A673 (cell line): Measurements from ENCODE around the gene FAM241A. TPM values are rescaled to one million over a fixed set of nuclear protein-coding genes. Genes with fewer than 3 reads are reported as not detected.

Source experiments
- BruUV-seq: library from RNA; stranded (reverse); fragments of 400-500 nt; replicated peaks from 2 replicates; lab custom pipeline; 2021; lab: Mats Ljungman, UMichigan
- CTCF ChIA-PET: fragments of 300-600 bp; sonication (Branson Sonifier 250); formaldehyde crosslinking; loops from one replicate; lab custom pipeline; 2022; ENCODE audit warnings: antibody characterized with exemption; lab: Charles Lee
- POLR2A ChIA-PET: fragments of 300-600 bp; sonication (Branson Sonifier 250); formaldehyde crosslinking; loops from one replicate; lab custom pipeline; 2022; ENCODE audit warnings: antibody characterized with exemption; ENCODE audit not compliant: low non-redundant PET; lab: Charles Lee
- DNase-seq: peaks from one replicate; pipeline ENCODE4 v3.0.0-alpha.2; 2015; ENCODE audit warnings: low spot score
- H3K27ac ChIP-seq: fragments of 200-600 bp; sonication (generic); 2 replicates; pipeline ENCODE4 v1.5.1; 2016; ENCODE audit warnings: mixed run types, low read depth, mild to moderate bottlenecking, mixed read lengths, antibody characterized with exemption, low read length; ENCODE audit not compliant: poor library complexity, severe bottlenecking
- H3K27me3 ChIP-seq: fragments of 200-600 bp; sonication (generic); replicated peaks from 2 replicates; pipeline ENCODE4 v1.6.1; 2017; ENCODE audit warnings: mixed run types, low read depth, mild to moderate bottlenecking, mixed read lengths, antibody characterized with exemption, low read length; ENCODE audit not compliant: insufficient read depth, poor library complexity
- H3K36me3 ChIP-seq: fragments of 200-600 bp; sonication (generic); 2 replicates; pipeline ENCODE4 v1.6.1; 2016; ENCODE audit warnings: mixed run types, mild to moderate bottlenecking, mixed read lengths, antibody characterized with exemption, low read length; ENCODE audit not compliant: insufficient read depth, poor library complexity, severe bottlenecking
- H3K4me1 ChIP-seq: fragments of 200-600 bp; sonication (generic); 2 replicates; pipeline ENCODE4 v1.6.1; 2017; ENCODE audit warnings: mixed run types, mild to moderate bottlenecking, mixed read lengths, antibody characterized with exemption, low read length; ENCODE audit not compliant: insufficient read depth, poor library complexity, severe bottlenecking
- H3K4me3 ChIP-seq: fragments of 200-600 bp; sonication (generic); 2 replicates; pipeline ENCODE4 v1.5.1; 2016; ENCODE audit warnings: low read depth, mixed run types, mild to moderate bottlenecking, mixed read lengths, low read length; ENCODE audit not compliant: poor library complexity, severe bottlenecking
- H3K9me3 ChIP-seq: fragments of 200-600 bp; sonication (generic); 2 replicates; pipeline ENCODE4 v1.6.1; 2016; ENCODE audit warnings: mixed run types, low read depth, mild to moderate bottlenecking, mixed read lengths, antibody characterized with exemption, low read length; ENCODE audit not compliant: poor library complexity, severe bottlenecking
- EZH2 ChIP-seq: fragments of 200-600 bp; sonication (generic); IDR thresholded peaks from 2 replicates; pipeline ENCODE4 v1.6.1; 2017; ENCODE audit warnings: borderline replicate concordance, low read depth, mild to moderate bottlenecking, mixed read lengths, antibody characterized with exemption, low read length; ENCODE audit not compliant: poor library complexity, severe bottlenecking
- intact Hi-C: fragments of 100-400 bp; cut with micrococcal nuclease; formaldehyde crosslinking; loops from one replicate; pipeline ENCODE4 v1.10.0; 2022; ENCODE audit not compliant: unreplicated experiment
- total RNA-seq: library from RNA; stranded (reverse); gene quantifications from 2 replicates; pipeline ENCODE4 v1.2.3, GENCODE V29; 2021
- TF ChIP-seq, protein P1 (sequence below): fragments of 300-800, 200-600 bp; sonication (generic); conservative IDR thresholded peaks from 2 replicates; pipeline ENCODE4 v1.5.1; 2017; ENCODE audit warnings: low read depth, mild to moderate bottlenecking, antibody characterized with exemption, low read length, moderate library complexity, mixed read lengths

Gene FAM241A
- total RNA-seq, 1 experiment from 2014 or later: 1.5 TPM

DNA sequence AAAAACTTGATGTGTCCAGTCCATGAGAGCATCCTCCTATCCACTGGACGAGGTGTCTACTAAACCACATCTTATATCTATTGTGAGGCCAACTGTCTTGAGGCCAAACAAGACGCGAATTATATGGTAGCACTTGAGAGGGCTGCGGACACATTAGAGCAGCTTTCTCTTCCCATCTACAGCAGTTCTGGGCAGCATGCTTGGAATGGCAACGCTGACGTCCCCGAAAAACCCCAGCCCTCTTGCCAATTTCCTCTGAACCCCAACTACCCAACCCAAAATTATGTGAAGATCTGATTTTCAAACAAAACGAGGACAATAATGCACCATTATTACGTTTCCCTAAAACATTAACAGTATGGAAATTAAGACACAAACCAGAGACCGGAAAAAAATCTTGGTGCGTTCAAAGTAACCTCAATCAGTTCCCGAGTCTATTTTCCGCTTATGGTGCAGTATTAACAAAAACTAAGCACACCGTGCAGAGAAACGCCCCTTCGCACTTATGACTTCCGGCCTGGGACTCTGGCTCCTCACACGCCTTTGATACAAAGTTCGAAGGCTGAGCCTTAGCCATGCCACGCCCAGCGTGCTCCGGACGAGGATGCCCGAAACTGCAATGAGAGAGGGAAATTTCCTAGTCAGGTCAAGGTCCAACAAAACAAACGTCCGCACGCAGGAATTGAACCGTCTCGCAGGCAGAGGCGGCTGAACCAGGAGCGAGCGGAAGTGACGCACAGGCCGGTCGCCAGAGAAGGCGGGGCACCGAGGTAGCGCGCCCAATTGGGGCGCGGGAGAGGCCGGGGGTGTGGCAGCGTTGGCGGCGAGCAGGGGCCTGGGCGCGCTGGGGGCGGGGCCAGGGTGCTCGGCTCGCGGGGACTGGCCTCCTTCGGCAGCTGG lies 85.9 kb downstream of the FAM241A start:
- peak overlapping the region; percentile 96 for H3K4me3 ChIP-seq
- H3K4me1 ChIP-seq: peaks cover 11% of the 10 kb centered on the region
- CTCF ChIA-PET: no interaction called here
- peak overlapping the region; percentile 98 for H3K27ac ChIP-seq
- no peaks in the 10 kb centered on the region for H3K27me3 ChIP-seq
- peak; percentile 97 for DNase-seq
- intact Hi-C loops: loop anchor here (5.0 to 10.0 kb wide), 2 partner anchors 56 to 534 kb away; partner anchors contain the start of gene TIFA
- no peaks in the 10 kb centered on the region for H3K9me3 ChIP-seq
- BruUV-seq: TSS peak; percentile 83
- no peak for TF ChIP-seq EZH2
- TF ChIP-seq, protein P1, sequence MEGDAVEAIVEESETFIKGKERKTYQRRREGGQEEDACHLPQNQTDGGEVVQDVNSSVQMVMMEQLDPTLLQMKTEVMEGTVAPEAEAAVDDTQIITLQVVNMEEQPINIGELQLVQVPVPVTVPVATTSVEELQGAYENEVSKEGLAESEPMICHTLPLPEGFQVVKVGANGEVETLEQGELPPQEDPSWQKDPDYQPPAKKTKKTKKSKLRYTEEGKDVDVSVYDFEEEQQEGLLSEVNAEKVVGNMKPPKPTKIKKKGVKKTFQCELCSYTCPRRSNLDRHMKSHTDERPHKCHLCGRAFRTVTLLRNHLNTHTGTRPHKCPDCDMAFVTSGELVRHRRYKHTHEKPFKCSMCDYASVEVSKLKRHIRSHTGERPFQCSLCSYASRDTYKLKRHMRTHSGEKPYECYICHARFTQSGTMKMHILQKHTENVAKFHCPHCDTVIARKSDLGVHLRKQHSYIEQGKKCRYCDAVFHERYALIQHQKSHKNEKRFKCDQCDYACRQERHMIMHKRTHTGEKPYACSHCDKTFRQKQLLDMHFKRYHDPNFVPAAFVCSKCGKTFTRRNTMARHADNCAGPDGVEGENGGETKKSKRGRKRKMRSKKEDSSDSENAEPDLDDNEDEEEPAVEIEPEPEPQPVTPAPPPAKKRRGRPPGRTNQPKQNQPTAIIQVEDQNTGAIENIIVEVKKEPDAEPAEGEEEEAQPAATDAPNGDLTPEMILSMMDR: no peak
- H3K36me3 ChIP-seq: no peaks in the 10 kb centered on the region
- POLR2A ChIA-PET: no interaction called here

DNA sequence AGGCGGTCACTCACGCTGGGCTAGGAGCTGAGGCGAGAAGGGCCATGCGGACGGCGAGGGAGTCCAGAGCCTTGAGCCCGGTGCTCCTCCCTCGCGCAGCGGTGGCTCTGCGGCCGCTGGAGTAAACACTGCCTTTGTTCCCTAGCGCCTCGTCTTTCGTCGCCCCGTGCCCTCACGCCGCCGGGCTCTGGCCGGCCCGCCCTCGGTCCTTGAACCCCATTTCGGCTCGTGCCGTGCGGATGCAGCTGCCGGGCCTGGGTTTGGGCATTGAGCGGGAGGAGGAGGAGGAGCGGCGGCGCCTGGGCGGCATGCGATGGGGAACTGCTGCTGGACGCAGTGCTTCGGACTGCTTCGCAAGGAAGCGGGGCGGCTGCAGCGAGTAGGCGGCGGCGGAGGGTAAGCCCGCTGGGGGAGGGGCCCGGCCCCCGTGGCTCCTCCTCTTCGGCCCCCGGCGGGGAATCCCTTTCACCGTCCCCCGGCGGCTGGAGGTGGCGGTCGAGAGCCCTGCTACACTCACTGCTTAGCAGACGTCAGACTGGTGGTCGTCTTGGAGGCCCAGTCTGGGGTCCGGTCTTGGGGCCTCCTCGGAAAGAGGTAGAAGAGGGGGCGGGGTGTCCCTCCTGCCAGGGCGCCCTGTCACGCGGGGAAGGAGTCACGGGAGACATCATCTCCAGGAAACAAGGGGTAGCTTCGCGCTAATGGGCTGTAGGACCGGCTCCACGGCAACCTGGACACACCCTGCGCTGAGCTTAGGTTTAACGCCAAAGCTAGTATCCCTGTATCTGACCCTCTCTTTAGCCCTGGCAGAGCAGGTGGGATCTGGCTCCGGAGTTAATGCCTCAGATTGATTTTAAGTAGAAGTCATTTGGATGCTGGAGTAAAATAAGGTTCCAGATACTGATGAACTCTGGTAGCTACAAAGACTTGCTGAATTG lies 86.8 kb downstream of the FAM241A start, which contains the start of gene AP1AR:
Gene AP1AR, plus strand, starts transcription at position 9 of the 935 bp plus-strand sequence. Its CDS starts 305 bp downstream, at position 314.
- H3K27ac ChIP-seq: peak within 1 kb of the TSS; percentile 98
- ChIA-PET POLR2A (interaction anchor here (0.5 kb wide), 1 partner anchor 158 kb away, joined by 4 read pairs; no protein-coding TSS in a partner anchor), CTCF (interaction anchor here (1.0 kb wide), 1 partner anchor 104 kb away, joined by 3 read pairs; no protein-coding TSS in a partner anchor)
- peak within 1 kb of the TSS; percentile 96 for H3K4me3 ChIP-seq
- no TSS peak for BruUV-seq
- no peaks in the 10 kb centered on the region for H3K27me3 ChIP-seq
- H3K9me3 ChIP-seq: no peaks in the 10 kb centered on the region
- no peaks in the 10 kb centered on the region for H3K36me3 ChIP-seq
- peak; percentile 91 for DNase-seq
- peaks cover 11% of the 10 kb centered on the region for H3K4me1 ChIP-seq
- intact Hi-C loops: loop anchor here (5.0 to 10.0 kb wide), 2 partner anchors 55 to 533 kb away; partner anchors contain the start of gene TIFA
- TF ChIP-seq, protein P1: peak; percentile 44; the same call in 1 of the 2 replicates
- TF ChIP-seq EZH2: no peak
